Measurements from ENCODE around the gene TMEM240.
"Not testable (repeated sequence)": the region's sequence is repeated elsewhere in the genome, so short reads cannot be mapped to it uniquely, and the experiment has no call there.

The TMEM240 gene

DNA sequence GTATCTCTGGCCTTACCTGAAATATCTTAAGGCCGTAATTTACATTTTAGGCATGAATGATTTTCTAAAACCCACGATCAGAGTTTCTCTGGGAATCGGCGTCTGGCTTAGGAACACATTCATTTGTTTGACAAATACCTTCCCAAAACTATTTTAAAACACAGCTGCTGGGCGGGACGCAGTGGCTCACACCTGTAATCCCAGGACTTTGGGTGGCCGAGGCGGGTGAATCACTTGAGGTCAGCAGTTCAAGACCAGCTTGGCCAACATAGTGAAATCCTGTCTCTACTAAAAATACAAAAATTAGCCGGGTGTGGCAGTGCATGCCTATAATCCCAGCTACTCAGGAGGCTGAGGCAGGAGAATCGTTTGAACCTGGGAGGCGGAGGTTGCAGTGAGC is 16.5 kb upstream of the TMEM240 start:
- DNase-seq, result not testable (repeated sequence)

DNA sequence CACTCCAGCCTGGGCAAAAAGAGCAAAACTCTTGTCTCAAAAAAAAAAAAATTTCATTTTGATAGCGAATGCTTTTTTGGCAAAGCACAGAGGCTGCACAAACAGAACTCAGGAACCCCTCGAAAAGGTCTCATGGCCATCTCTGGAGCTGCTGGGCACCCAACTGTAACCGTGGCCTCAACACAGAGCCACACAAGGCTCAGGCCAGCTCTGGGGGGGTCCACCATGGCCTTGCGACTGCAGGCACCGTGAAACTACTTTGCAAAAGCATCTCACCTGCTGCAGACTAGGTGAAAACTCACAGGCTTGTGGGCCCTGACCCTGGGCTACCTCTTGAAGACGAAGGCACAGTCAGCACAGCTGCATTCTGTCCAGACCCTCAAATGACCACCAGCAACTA is 16.1 kb upstream of the TMEM240 start:
- DNase-seq, result no peak

DNA sequence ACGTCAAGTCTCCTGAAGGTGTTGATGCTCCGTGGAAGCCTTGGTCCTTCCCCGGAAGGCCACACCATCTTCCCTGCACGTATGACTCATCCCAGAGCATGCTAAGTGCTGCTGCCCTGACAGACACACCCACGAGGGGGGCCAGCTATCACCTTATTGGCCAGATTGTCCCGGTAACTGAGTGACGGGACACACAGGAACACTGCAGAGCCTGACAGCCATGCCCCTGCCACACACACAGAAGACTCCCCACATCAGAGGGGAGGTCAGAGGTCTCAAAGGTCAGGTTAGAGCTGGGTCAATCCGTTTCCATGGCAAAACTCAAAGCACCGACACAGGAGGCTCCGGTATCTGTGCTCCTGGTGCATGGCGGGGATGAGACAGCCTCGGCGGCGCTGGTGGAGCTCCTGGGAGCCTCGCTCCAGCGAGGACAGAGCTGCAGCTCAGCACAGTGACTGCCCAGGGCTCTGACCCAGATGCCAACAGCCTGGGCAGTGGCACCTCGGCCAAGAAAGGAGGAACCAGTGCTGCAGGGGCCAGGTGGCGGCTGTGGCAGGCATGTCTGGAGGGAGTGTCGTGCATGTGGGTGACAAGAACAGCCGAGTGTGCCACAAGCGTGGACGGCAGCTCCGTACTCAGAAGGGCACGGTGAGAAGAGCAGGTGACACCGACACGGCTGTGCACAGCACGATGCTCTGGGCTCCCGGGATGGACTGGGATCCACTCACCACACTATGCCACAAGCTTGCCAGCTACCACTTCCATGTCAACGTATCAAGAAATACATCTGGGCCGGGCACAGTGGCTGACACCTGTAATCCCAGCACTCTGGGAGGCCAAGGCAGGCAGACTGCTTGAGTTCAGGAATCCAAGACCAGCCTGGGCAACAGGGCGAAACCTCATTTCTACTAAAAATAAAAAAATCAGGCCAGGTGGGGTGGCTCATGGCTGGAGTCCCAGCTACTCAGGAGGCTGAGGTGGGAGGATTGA is 14.8 kb upstream of the TMEM240 start:
- DNase-seq, result peak; percentile 74

DNA sequence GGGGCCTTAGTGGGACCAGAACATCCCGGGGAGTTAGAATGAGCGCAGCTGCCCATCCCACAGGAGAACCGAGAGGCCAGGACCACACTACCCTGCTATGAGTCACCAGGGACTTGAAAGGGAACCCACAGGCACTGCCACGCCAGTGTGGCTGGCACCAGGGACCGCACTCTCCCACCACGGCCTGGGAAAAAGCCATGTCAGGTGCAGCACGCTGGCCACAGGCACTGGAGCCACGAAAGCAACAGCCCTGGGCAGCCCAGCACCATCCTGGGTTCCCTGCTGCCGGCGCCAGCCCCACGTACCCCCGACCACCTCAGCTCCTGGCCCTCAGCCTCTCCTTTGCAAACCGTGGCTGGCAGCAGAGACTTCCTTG is 14.1 kb upstream of the TMEM240 start:
- DNase-seq, result no peak

GRCh38 chr1:1553821-1554494 is 13.5 kb upstream of the TMEM240 start:
- DNase-seq, result no peak

GRCh38 chr1:1552263-1552639 is 11.8 kb upstream of the TMEM240 start:
- no peak for DNase-seq

DNA sequence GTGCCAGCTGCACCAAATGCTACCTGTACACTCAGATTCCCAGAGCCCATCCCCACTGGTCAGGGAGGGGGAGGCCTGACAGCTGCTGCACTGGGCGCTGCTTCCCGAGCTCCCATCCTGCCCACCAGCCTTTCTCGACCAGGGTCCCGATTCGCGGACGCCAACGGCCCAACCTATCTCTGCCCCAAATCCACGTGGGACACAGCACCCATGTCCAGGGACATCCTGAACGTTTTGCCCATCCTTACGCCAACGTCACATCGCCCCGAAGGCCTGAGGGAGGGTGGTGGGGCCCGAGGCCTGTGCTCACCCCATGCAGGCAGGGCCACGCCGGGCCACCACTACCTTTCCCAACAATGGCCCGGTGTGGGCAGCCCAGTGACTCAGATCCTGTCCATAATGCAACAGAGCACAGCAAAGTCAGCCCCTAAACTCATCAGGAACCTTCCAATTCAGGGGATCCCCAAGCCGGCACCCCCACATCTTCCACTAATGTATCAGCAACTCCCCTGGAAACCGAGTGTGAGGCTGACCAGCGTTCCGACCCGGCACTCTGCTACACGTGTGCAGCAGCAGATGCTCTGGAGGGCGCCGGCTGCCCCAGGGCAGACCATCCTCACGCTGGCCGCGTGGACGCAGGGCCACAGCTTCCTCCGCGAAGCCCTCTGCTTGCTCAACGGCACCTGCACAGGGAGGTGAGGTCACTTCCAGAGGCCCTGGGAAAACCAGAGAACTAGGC is 11.3 kb upstream of the TMEM240 start:
- no peak for DNase-seq

DNA sequence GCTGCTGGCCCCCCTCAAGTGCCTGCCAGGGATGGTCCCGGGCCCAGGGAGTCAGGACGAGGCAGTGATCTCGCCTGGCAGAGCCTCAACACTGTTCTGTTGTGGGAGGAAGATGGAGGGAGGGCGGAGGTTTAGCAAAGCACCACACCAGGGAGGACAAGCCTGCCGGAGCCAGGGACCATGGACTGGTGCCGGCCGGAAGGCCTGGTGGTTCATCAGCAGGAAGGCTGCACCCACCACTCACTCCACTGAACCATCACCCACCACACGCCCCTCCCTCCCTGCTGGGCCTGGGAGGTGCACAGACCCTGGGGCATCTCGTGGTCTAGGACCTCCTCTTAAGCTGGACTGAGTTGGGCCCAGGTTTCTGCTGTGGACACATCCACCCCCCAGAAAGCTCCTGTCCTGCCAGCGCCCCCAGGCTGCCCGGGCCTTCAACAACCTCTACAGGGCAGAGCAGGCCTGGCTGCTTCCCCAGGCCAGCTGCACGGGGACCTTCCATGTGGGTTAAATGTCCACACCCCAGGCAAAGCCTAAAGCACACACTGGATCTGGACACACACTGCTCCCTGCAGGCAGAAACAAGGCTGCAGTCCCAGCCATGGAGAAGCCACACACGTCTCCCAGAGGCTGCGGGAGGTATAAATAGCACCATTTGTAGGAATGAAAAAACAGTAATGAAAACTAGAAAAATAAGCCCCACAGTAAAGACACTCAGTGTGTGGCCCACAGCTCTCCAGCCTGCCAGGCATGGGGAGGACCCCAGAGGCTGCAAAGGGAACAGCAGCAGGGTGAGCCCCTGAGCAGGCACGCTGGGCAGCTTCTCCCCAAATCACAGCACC is 10.4 kb upstream of the TMEM240 start:
- DNase-seq, result peak; percentile 49

- no peak for DNase-seq
Observed at GRCh38 chr1:1550087-1550486, 9.7 kb upstream of the TMEM240 start.

GRCh38 chr1:1548591-1548990 is 8.2 kb upstream of the TMEM240 start:
- DNase-seq, result no peak

GRCh38 chr1:1547476-1547875 is 7.1 kb upstream of the TMEM240 start:
- DNase-seq, result no peak

DNA sequence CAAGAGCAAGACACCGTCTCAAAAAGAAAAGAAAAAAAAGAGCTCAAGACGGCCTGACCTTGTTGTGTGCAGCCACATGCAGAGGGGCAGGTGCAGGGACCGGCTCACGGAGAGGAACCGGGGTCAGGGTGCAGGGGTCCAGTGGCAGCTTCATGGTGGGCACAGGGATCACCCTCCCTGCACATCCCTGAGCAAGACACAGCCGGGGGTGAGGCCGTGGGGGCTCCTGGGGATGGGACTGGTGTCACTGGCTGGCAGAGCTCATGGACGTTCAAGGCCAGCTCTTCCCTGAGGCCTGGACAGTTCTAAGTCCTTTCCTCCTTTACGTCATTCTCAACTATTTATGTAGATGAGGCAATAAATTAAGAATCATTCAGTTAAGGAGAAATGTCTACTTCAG is 6.6 kb upstream of the TMEM240 start:
- DNase-seq, result no peak

DNA sequence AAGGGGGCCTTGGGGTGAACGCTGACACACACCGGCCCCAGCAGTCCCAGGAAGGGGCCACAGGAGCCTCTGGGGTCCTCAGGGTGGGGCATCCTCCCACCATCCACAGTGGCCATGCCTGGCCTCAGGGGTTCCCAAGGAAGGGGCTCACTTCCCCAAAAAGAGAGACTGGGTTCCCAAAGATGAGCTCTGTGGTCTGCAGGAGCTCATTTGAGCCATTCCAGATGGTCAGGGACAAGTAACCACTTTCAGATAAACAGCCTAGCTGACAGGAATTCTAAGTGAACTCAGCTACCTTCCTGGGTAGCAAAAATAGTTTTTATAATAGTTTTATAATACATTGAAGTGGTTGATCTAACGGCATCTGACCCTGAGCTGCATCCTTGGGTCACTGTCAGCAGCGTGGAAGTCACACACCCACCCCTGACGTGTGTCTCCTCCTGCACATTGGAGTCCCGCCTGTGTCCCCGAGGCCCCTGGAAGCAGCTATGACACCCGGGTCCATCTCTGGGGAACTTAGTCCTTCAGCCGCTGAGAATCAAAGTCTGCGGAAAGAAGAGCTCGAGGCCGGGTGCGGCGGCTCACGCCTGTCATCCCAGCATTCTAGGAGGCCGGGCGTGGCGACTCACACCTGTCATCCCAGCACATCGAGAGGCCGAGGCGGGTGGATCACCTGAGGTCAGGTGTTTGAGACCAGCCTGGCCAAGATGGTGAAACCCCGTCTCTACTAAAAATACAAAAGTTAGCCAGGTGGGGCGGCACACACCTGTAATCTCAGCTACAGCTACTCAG is 5.7 kb upstream of the TMEM240 start:
- no peak for DNase-seq

DNA sequence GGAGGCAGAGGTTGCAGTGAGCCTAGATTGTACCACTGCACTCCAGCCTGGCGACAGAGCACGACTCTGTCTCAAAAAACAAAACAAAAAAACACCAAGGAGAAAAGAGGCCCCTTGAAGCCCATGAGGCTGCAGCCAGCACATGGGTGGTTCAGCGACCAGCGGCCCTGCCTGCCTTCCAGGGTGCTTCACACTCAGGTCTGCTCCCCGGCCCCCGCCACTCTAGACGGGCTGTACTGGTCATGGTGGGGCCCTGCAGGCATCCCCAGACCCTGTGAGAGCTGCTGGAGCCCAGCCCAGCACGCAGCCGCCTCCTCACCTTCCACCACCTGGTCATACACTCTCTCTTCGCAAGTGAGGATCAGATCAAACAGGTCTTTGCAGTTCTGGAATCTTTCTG is 4.1 kb upstream of the TMEM240 start:
- no peak for DNase-seq

DNA sequence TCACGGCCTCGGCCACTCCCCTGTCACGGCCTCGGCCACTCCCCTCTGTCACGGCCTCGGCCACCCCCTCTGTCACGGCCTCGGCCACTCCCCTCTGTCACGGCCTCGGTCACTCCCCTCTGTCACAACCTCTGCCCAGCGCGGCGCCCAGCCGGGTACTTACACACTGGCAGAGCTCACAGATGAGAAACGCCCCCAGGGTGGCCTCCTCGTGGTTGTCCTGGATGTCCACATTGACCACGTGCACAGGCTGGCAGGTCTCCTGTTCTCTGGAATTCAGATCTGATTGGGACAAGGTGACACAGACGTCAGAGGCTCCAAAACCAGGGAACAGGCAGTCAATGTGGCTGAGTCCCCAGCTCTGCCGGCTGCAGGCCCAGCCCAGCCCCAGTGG is 3.3 kb upstream of the TMEM240 start:
- DNase-seq, result no peak

DNA sequence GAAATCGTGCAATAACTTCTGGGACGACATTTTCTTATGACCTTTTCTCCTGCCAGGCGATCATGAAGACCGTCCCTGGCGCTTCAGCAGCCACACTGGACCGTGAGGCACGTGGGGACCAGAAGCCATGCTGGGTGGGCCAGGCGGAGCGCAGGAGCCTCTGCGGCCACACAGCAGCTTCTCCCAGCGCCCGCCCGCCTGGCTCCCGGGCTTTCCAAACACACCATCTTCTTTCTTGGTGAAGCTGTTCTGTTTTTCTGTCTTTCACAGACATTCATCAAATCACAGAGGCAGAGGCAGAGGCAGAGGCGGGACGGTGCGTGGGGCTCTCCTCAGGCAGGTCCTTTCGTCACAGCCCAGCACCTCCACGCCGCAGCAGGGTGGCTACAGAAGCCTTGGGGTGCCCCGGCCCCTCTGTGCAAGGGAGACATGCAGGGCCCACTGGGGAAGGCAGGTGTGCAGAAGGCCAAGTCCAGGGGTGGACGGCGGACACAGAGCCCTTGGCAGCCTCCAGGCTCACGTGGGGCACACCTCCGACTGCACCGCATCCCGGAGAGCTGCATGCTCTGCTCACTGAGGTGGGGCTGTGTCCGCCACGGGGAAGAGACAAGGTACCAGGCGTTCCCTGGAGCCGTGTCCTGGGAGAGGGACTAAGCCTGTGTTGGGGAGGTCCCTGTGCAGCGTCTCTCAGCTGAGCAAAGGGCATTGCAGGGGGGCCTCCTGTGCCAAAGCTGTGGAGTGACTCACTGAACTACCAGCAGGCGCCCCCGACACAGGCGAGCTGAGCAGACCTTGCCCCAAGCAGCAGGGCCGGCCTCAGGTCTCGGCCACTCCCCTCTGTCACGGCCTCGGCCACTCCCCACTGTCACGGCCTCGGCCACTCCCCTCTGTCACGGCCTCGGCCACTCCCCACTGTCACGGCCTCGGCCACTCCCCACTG is 2.6 kb upstream of the TMEM240 start:
- DNase-seq, result no peak

GRCh38 chr1:1541956-1542765 is 1.7 kb upstream of the TMEM240 start:
- DNase-seq, result no peak

DNA sequence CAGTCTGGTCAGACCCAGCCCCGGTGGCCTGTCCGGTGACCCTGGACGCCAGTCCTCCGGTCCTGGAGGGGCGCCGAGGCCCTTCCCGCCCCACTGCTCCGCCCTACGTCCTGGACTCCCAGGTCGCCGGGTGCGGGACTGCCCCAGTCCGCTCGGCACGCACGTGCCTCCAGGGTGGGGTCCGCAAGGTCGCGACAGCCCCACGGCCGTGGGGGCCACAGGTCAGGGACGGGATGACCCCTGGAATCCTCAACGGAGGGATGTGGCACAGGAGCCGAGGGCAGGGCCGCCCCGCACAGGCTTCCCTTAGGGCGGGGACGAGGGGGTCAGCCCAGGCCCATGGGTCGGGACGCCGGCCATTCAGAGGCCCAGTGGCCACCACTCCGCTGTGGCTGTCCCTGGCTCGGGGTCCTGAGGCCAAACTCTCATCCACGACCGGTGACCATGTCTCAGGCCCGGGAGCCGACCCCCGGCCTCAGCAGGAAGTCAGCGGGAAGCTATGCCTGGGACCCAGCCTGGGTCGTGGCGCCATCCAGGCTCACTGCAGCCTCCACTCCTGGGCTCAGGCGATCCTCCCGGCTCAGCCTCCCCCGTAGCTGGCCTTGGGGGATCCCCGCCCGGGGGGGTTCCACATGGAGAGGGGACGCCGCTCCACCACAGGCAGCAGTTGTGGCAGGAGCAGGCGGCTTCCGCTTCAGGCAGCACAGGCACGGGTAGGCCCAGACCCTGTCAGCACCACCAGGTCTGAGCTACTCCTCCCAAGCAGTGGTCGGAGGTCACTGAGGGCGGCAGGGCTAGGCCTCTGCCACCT is 599 bp upstream of the TMEM240 start:
- DNase-seq, result no peak

Measured in fibroblast of upper back skin (primary cell).